Liver (tissue), 2 donors: ENCODE data around the gene PJA1.

Experiments used
- GABPA ChIP-seq, 2 donors: IDR thresholded peaks in 1 of 2; conservative IDR thresholded peaks in 1 of 2; 2 replicates each; pipeline ENCODE4 v1.6.1; 2016; ENCODE audit warnings: antibody characterized with exemption in 2 of 2, mild to moderate bottlenecking in 1 of 2, moderate library complexity in 1 of 2
- HNF4G ChIP-seq: IDR thresholded peaks from 2 replicates; pipeline ENCODE4 v1.6.1; 2016; ENCODE audit warnings: antibody characterized with exemption
- donor health status: healthy.

DNA sequence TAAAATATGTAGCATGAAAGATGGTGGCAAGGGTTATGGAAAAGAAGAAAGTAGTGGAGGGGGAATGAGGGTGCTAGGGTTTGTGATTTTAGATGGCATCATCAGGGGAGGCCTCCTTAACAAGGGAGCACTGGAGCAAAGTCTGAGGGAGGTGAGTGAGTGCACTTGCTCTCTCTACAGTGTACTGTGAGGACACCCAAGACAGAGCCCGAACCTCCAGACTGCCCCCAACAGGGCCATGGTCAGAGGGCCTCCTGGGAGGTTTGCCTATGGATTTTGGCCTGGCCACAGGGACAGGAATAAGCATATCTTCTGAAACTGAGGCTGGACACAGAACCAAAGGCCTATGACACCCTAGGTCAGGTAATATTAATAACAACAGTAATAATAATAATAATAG is 21.4 kb upstream of the PJA1 start:
- TF ChIP-seq HNF4G (no peak), GABPA (IDR thresholded peaks at IDR 0.05 in 1 of 2, conservative IDR thresholded peaks at IDR 0.05 in 1 of 2) (no peak)
